ENCODE data around the gene SACM1L.
"Not testable (repeated sequence)": the region's sequence is repeated elsewhere in the genome, so short reads cannot be mapped to it uniquely, and the experiment has no call there.

Gene SACM1L

DNA sequence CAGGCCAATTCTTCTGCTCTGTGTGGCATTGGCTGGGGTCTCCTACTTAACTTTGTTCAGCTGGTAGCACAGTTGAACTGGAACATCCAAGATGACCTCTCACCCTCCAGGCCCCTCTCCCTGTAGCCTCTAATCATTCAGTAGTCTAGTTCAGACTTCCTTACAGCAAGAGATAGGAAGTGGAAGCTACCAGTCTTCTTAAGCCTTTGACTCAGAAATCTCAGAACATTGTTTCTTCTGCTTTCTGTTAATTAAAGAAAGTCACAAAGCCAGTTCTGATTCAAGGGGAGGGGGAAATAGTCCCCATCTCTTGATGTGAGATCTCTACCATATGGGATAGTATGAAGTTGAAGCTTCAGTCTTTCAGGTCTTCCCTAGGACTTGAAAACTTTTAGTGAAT lies 18.8 kb upstream of the SACM1L start:
- DNase-seq = no peak

DNA sequence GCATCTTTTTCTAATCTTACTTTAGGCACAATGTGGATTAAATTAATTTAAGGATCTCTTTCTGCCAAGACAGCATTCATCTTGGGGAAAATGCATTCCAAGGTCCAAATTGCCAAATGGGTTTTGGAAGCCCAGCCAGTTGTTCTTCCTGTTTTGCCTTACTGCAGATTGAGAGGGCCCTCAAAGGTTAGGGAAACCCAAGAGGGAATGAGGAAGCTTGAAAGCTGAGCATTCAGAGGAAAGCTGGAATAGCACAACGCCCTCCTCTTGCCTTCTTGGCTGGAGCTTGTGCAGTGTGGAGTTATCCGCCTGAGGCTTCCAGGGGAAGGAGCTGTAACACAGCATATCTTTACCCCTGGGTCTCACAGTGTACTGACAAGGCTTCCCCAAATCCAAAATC lies 18.2 kb upstream of the SACM1L start:
- no peak for DNase-seq

DNA sequence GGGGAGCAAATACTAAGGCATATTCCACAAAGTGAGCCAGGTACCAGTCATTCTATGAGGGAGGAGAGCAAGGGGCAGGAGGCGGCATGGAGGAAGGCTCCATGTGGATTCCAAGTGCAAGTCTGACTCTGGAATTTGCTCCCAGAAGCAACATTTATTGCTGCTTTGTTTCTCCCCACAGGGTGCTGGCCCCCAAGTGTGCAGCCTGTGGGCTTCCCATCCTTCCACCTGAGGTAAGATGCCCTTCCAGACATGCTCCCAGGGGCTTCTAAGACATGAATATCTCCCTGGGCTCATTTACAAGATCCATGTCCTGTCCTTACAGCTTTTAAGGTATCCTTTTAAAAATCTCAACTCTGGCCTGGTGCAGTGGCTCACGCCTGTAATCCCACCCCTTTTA lies 15.9 kb upstream of the SACM1L start:
- DNase-seq = no peak

DNA sequence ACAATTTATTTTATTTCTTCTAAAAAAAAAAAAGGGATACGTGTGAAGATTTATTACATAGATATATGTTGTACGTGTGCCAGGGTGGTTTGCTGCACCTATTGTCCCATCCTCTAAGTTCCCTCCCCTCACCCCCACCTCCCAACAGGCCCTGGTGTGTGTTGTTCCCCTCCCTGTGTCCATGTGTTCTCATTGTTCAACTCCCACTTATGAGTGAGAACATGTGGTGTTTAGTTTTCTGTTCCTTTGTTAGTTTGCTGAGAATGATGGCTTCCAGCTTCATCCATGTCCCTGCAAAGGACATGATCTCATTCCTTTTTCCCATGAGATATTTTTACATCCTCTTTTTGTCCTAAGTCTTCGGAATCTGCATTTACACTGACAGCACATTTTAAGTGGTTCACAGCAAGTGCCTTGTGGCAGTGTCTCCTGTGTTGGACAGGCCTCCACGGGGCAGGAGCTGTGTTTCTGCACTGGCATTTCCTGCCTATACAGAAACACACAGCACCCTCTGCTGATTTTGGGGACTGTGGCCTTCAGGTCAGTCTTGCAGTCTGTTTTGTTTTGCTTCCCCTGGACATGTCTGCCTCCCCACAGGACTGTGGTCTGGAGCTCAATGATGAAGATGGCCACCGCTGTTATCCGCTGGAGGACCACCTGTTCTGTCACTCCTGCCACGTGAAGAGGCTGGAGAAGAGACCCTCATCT lies 12.7 kb upstream of the SACM1L start:
- DNase-seq = no peak

DNA sequence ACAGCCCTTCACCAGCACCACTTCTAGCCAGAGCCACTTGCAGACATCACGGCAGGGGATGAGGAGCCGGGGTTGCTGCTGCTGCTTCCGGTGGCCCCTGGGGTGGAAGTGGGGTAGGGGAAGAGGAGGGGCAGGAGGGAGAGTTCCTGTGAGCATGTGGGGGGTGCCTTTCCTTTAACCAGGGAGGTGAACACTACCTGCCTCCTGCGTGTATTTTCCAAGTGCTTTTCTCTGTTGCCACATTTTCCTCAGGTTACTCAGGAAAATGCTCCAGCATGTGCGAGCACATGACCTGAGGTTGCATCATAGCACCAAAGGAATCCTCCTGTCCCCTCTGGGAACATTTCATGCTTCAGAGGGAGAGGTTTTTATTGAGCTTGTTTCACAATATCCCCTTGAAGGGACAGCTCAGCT lies 12.2 kb upstream of the SACM1L start:
- DNase-seq = no peak

DNA sequence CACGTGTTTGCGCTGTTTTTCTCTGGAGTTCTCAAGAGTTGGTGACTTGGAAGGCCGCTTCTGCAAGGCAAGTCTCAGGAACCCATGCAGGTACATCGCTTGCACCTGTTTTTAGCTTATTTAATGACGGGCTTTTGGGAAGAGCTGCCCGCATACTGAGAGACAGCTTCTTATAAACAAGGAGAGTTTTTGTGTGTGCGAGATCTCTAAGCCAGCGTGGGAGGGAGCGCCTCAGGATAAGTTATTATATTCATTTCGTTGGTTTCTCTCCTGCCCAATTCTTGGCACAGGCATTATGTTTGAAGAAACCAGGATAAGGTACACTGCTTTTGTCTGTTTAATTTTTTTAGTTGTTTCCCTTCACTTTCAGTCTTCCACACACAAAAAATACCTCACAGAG lies 11.4 kb upstream of the SACM1L start:
- DNase-seq = no peak

DNA sequence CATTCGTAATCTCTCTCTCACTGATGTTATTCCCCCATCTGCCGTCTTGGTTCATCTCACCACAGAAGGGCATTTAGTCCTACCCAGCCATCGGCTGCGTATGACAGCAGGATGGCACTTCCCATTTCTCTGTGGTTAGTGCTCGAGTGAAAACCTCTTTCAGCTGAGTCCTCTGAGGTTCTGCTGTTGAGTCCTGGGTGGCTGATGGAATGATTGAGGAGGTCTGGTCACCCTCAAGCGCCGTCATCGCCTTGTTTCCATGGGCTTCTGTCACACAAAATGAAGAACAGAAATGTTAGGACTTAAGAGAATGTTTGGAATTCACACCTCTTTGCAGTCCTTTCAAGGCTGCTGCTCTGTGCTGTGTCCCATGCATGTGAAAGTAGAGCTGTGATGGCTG lies 9.4 kb upstream of the SACM1L start:
- no peak for DNase-seq

DNA sequence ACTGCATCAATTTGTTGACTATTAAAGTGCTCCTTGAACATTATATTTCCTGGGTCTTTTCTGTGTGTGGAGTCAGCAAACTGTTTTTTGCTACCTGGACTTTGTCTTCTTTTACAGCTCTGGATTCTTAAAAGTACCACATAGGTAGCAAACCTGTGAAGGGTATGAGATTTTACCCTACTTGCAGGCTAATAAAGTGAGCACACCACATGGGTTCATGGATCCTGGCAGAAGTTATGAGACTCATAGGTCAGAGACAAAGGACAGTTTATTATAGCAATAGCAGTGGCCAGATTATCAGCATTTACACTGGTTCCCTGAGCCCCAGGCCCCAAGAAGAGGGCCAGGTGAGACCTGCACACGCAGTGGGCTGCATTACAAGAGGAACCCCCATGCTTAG lies 8.0 kb upstream of the SACM1L start:
- DNase-seq = no peak

DNA sequence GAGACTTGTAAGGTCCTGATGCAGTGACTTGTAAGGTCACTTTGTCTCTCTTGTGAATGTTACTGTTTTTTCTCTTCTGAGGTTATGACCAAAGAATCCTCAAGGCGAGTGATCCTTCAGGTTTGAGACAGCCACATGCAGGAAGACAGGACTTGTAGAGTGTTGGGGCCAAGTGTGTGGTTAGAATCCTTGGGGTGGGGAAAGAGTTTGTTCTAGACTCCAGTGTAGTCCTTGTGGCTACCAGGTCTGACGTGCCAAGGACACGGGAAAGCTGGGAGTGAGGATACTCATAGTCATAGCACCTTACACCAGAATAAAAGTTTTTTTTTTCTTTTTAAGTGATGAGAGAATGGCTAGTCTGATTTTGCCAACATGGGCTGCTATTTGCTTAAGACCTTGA lies 7.3 kb upstream of the SACM1L start:
- DNase-seq = no peak

DNA sequence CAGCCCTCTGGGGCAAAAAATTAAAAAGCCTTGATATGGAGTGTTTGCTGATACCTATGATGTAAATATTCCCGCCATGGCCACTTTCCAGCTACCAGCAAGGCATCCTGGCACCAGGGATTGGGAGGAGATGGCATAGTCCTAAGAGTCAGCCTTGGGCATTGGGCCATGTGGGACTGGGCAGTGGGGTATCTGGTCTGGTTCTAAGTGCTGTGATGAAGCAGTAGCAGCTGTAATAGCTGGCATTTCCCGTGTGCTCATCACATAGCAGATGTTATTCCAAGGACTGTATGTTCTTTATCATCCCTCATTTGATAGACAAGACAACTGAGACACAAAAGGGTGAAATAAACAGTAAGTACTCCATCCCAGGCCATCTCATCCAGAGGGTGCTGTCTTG lies 6.9 kb upstream of the SACM1L start:
- no peak for DNase-seq

DNA sequence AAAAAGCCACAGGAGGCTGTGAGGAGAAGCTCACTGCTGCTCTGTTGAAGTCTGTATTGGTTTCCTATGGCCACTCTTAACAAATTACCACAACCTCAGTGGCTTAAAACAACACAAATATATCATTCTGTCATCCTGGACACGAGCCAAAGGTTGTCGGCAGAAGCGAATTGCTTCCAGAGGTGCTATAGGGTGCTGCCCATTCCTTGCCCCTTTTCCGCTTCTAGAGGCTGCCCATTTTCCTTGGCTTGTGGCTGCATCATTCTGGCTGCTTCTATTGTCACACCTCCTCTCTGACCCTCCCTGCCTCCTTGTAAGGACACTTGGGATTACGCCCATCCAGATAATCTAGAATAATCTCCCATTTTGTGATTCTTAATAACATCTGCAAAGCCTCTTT lies 6.4 kb upstream of the SACM1L start:
- DNase-seq = no peak

DNA sequence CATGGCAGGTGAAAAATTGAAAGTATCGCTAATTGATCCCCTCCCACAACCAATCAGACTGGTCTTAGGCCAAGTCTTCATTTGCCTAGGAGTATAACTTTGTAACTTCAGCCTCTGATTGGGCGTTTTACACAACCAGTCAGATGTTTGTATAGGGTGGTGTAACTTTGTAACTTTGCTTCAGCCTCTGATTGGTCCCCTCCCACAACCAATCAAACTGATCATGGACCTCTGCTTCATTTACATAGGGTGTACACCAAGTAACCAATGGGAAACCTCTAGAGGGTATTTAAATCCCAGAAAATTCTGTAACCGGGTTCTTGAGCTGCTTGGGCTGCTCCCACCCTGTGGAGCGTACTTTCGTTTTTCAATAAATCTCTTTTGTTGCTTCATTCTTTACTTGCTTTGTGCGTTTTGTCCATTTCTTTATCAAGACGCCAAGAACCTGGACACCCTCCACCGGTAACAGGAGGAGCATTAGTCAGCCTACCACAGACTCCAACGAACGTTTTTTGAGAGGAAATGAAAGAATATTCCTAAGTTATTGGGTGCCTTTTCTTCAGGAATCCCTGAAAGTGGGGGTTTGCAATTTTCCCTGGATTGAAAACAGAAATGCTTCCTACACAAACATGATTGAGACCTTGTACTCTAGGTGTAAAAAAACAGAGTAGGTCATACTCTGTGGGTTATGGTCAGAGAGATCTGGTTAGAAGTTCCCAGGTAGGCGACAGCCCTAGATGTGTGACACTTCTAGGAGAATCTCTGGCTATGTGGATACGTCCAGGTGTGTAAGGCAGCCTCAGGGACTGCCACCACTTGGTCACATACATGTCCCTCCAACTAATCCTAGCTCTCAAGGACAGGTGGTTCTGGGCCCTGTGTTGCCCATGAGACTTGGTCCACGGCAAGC lies 5.5 kb upstream of the SACM1L start:
- DNase-seq = no peak

DNA sequence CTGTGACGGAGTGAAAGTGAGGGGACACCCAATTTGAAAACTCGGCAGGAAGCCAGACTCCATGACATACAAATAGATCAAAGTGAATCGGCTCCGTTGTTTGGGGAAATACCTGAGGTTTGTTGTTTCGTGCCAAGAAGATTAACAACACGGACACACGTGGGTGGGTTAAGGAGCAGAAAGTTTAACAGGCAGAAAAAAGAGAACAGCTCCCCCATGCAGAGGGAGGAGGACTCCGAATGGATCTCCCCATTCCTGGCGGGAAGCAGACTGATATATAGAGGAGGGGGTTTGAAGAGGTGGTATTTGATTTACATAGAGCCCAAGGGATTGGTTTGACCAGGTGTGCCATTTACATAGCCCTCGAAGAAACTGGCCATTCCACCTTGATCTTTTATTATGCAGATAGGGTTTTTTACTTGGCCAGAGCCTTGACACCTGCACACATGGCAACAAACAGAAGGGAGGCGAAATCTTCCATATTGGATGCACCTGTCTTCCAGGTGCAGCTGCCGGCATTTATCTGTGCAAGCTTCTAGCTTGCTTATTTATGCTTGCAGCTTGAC lies 4.8 kb upstream of the SACM1L start:
- DNase-seq = no peak

DNA sequence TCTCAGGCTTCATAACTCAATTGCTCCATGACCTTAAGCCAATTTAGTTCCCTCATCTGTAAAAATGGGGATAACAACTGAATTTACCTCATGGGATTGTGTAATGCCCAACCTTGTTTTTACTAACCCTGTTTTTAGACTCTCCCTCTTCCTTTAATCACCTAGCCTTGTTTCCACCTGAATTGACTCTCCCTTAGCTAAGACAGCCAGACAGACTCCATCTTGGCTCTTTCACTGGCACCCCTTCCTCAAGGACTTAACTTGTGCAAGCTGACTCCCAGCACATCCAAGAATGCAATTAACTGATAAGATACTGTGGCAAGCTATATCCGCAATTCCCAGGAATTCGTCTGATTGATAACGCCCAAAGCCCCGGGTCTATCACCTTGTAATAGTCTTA lies 3.5 kb upstream of the SACM1L start:
- not testable (repeated sequence) for DNase-seq

DNA sequence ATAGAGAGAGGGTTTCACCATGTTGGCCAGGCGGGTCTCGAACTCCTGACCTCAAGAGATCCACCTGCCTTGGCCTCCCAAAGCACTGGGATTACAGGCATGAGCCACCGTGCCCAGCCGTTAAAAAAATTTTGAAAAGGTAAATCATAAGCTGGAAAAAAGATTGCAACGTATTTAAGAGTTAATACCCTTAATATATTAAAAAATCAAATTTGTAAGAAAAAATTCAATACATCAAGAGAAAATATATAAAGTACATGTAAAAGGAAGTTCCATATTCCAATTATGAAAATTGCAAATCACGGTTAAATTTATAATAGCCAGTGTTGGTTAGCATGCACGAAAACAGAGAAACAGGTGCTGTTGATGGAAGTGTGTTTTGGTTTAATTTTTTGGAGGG lies 2.3 kb upstream of the SACM1L start:
- DNase-seq = no peak

DNA sequence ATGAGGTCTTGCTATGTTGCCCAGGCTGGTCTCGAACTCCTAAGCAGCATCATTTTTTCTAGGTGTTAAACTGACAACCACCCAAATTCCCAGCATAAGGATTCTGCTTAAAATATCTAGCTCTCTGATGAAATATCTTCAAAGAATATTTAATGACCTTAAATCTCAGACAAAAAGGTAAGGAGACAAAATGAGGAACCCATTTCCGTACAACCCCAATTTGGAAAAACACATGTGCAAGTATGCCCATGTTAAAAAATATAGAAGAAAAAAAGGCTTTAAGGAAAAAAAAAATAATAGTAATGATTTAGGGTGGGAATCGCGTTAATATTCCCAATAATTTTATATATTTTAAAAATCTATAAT lies 1.4 kb upstream of the SACM1L start:
- DNase-seq = no peak

DNA sequence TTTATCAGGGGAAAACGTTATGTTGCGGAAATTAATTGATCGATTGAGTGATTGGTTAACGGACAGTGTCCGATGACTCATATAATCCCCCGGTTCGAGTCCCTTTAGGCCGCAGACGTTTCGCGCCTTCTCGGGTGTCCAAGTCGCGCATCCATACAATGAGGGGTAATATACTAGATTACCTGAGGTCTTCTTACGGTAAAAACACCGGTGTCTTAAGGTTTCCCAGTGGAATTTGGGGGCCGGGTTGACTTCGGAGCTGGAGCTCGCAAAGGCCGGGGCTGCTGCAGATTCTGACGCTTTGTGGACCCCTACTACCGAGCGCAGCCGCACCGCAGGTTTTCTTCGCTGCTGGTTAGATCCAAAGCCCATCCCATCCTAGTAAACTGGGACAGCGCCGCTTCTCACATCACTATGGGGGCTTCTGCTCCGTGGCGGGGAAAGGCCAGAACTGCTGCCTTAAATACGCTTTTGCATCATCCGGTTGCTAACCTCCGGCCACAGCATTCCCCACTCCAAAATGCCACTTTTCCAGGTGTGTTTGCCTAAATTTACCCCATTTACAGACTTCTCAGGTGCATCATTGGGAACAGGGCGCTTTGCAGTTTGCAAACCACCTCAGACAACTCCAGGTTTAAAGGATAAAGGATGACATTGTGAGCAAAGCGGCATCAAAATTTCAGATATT lies 858 bp upstream of the SACM1L start:
- no peak for DNase-seq

DNA sequence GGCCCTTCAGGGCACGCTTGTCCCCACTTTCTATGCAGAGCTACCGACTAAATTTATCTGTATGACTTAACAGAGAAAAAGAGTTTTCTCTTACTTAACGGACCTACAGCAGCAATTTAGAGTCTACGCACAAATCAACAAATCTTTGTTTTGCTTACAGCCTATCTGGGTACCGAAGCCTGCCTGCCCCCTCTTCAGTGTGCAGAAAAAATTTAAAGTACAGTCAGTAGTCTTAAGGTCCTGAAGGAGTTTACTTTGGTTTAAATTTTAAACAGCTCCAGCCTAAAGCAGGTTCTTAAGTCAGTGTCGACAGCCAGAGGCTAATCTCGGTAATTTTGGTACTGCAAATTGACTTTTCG lies 570 bp downstream of the SACM1L start:
- DNase-seq = no peak

DNA sequence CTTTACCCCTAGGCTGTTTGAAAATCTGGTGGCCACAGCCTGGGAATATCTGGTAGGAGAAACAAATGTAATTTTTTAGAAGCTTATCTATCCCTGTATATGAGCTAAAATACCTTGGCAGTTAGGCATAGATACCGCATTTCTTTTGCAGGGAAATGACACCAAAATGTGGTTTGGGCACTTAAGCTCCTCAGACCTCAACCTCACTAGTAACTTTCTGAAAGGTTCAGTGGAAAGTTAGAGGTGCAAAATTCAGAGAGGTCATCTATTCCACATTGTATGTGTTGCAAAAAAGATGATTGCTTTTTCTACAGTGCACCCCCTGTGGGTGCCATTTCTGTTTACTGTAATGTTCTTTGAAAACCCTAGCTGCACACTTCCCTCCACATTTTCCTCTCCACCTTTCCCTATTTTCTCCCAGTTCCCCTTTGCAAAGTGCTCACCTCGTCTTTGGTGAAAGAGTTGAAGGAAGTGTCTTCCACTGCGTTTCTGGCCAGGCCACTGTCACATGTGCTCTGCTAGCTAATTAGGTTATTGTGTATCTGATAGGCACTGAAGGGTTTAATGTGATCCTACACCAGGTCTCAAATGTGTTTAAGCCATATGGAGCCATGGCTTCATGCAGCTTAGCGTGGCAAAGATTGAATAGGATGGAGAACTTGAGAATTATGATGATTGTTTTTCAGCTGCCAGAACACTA lies 1.3 kb downstream of the SACM1L start:
- DNase-seq = no peak

DNA sequence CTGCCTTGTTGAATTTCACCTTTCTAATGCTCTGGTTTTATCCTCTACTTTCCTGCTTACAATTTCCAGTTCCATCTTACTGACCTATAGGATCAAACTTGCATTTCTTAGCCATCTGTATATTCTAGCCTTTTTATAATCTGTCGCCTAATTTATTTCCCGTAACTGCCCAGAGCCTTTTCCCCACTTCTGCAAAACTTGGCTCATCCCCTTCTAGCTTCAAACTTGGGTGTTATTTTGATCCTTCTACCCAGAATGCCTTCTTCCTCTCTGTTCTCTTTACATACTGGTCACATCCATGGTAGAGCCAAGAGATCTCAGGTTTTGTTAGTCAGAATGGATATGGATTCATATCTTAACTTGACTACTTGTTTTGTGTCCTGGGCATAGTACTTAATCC lies 2.6 kb downstream of the SACM1L start:
- no peak for DNase-seq

DNA sequence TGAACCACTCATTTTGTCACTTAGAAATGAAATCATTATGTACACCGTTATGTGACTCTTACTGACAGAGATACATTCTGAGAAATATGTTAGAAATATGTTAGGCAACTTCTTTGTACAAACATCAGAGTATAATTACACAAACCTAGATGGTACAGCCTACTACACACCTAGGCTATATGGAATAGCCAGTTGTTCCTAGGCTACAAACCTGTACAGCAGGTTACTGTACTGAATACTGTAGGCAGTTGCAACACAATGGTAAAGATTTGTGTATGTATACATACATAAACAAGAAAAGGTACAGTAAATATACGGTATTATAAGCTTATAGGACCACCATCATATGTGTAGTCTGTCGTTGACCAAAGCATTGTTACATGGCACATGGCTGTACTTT lies 3.7 kb downstream of the SACM1L start:
- DNase-seq = no peak

DNA sequence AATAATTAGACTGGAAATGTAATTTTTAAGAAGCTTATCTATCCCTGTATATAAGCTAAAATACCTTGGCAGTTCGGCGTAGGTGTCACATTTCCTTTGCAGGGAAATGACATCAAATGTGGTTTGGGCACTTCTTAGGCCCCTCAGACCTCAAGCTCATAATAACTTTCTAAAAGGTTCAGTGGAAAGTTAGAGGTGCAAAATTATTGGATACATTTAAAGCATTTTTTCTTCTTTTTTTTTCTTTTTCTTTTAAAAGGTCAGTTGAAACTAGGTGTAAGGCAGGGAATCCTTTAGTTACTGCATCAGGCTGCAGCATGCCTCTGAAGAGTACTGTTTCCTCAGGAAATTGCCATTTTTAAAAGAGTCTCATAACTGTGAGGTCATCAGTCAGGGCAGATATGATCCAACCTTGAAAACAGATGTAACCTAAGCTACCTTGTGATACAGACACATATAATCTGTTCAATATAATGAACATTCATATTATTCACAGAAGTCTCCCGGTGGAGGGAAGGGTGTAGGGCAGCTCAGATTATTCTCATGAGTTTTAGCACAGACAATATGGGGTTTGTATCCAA lies 4.8 kb downstream of the SACM1L start:
- DNase-seq = no peak

DNA sequence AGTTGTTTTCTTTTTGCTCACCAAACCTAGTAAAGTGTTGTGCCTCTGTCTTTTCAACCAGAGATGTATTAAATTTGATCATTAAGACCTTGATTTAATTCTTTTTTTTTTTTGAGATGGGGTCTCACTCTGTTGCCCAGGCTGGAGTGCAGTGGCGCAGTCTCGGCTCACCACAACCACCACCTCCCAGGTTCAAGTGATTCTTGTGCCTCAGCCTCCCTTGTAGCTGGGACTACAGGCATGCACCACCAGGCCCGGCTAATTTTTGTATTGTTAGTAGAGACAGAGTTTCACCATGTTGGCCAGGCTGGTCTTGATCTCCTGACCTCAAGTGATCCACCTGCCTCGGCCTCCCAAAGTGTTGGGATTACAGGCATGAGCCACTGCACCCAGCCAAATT lies 6.0 kb downstream of the SACM1L start:
- not testable (repeated sequence) for DNase-seq
